Sigmoid colon (tissue), 7 donors: ENCODE results near the gene GAREM1. TPM values are rescaled to one million over a fixed set of nuclear protein-coding genes. Genes with fewer than 3 reads are reported as not detected.

ENCODE experiments used
- DNase-seq: peaks from one replicate; pipeline ENCODE4 v3.0.0-alpha.2; 2019
- H3K27ac ChIP-seq, 4 donors: fragments of 200-600 bp; sonication (generic); one replicate each; pipeline ENCODE4 v1.5.1; 2016 to 2019; ENCODE audit warnings: mild to moderate bottlenecking in 1 of 4
- H3K27me3 ChIP-seq, 3 donors: fragments of 200-600 bp; sonication (generic); one replicate each; pipeline ENCODE4 v1.5.1; 2019; ENCODE audit warnings: mild to moderate bottlenecking in 1 of 3
- H3K36me3 ChIP-seq, 4 donors: fragments of 200-600 bp; sonication (generic); one replicate each; pipeline ENCODE4 v1.5.1; 2016 to 2019
- H3K4me1 ChIP-seq, 4 donors: fragments of 200-600 bp; sonication (generic); one replicate each; pipeline ENCODE4 v1.5.1; 2017 to 2019
- H3K4me3 ChIP-seq, 4 donors: fragments of 200-600 bp; sonication (generic); one replicate each; pipeline ENCODE4 v1.5.1; 2017 to 2019; ENCODE audit warnings: mild to moderate bottlenecking in 2 of 4, moderate library complexity in 1 of 4
- H3K9me3 ChIP-seq, 4 donors: fragments of 200-600 bp in 3 of 4; sonication (generic) in 3 of 4; one replicate each; pipeline versions ENCODE4 v1.5.1 to v1.6.1; 2013 to 2019
- EP300 ChIP-seq, 4 donors: sonication (generic); formaldehyde crosslinking; IDR thresholded peaks; one replicate each; pipeline ENCODE4 v1.6.1; 2017; ENCODE audit warnings: antibody characterized with exemption in 4 of 4
- POLR2A ChIP-seq, 2 donors: fragments of 450-650 bp; IDR thresholded peaks; one replicate each; pipeline ENCODE4 v1.6.1; 2016; ENCODE audit warnings: antibody characterized with exemption in 2 of 2, mild to moderate bottlenecking in 2 of 2, moderate library complexity in 2 of 2
- POLR2AphosphoS5 ChIP-seq, 4 donors: sonication (generic); formaldehyde crosslinking; IDR thresholded peaks; one replicate each; pipeline ENCODE4 v1.6.1; 2017; ENCODE audit warnings: antibody characterized with exemption in 4 of 4
- WGBS, 2 donors: extraction: QIAGEN DNeasy Blood & Tissue Kit; methylation state at CpG; one replicate each; pipeline ENCODE4 v1.1.7; 2013; 5-methylcytosine and 5-hydroxymethylcytosine counted together
- intact Hi-C: fragments of 100-400 bp; cut with DNase I; formaldehyde crosslinking; loops from one replicate; pipeline ENCODE4 v1.15.1; 2023
- polyA plus RNA-seq, 3 donors: library from polyadenylated mRNA; stranded (reverse); fragments of 200-250 nt; gene quantifications; one replicate each; pipeline ENCODE4 v1.2.3, GENCODE V29; 2013
- total RNA-seq, 4 donors: library from RNA; depleted of rRNA; stranded (reverse); fragments of >200 nt; gene quantifications; one replicate each; pipeline ENCODE4 v1.1.0, GENCODE V29; 2016
- TF ChIP-seq, protein P1 (sequence below), 4 experiments: fragments of 450-650 bp in 3 of 4; fragments of 200-600 bp in 1 of 4; IDR thresholded peaks; one replicate each; pipeline ENCODE4 v1.5.1; 2016 to 2019; ENCODE audit warnings: antibody characterized with exemption in 4 of 4, mild to moderate bottlenecking in 3 of 4, moderate library complexity in 2 of 4
- donor health status: healthy with polysubstance abuse.
- donor health status: Bipolar disorder and iron deficiency.
- donor health status: healthy.

The GAREM1 gene
- total and polyA plus RNA-seq, 7 donors = 4.9 to 11.8 (median 6.6) TPM

DNA sequence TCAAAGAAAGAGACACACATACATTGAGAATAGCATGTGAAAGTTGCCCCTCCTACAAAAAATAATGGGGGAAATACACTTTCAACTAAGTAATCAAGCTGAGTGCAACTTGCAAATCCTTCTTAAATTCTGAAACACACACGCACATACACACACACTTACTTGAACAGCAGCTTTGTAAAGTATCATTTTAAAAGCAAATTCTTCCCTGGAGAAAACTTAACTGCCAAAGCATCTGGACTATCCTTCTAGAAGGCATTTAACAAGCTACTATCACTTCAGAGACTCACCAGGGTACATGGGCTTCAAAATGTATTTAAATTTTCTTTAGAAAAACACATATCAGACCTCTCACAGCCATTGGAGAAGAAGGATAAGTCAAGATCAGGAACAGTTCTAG lies 15.3 kb downstream of the GAREM1 start:
- H3K4me1 ChIP-seq = peaks cover 0 to 45% (median 38%) of the 10 kb centered on the region in 4 donors
- peak overlapping the region in 1 of 4 donors; percentile 51 for H3K27ac ChIP-seq
- no peaks in the 10 kb centered on the region for H3K27me3 ChIP-seq
- no peaks in the 10 kb centered on the region for H3K36me3 ChIP-seq
- intact Hi-C loops = no loop called here
- no peak overlapping the region for H3K4me3 ChIP-seq
- no peak for TF ChIP-seq POLR2A (IDR thresholded peaks at IDR 0.05)
- TF ChIP-seq, protein P1, sequence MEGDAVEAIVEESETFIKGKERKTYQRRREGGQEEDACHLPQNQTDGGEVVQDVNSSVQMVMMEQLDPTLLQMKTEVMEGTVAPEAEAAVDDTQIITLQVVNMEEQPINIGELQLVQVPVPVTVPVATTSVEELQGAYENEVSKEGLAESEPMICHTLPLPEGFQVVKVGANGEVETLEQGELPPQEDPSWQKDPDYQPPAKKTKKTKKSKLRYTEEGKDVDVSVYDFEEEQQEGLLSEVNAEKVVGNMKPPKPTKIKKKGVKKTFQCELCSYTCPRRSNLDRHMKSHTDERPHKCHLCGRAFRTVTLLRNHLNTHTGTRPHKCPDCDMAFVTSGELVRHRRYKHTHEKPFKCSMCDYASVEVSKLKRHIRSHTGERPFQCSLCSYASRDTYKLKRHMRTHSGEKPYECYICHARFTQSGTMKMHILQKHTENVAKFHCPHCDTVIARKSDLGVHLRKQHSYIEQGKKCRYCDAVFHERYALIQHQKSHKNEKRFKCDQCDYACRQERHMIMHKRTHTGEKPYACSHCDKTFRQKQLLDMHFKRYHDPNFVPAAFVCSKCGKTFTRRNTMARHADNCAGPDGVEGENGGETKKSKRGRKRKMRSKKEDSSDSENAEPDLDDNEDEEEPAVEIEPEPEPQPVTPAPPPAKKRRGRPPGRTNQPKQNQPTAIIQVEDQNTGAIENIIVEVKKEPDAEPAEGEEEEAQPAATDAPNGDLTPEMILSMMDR (IDR thresholded peaks at IDR 0.05) = no peak
- TF ChIP-seq EP300 (IDR thresholded peaks at IDR 0.05) = no peak
- TF ChIP-seq POLR2AphosphoS5 (IDR thresholded peaks at IDR 0.05) = no peak
- WGBS, 2 donors = 86 to 89% methylated on average over 1 of the region's 1 CpG
- DNase-seq = no peak
- H3K9me3 ChIP-seq = no peaks in the 10 kb centered on the region

DNA sequence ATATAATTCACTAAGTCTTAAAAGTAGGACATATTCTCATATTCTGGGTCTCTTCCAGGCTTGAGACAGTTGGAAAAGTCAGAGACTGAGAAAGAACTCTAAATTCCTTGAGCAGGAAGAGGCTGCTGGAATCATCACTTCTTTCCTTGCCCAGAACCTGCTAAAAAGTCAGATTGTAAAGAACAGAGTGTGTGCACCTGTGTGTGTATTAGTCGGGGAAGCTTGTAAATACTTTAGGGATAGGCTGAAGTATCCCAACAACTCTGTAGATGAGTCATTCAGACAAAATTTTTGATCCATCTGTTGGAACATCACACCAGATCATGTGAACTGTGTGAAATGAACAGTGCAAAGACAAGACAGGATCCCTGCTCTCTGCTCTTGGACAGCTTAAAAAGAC lies 16.1 kb downstream of the GAREM1 start:
- H3K27me3 ChIP-seq = no peaks in the 10 kb centered on the region
- no peak overlapping the region for H3K4me3 ChIP-seq
- peaks cover 0 to 37% (median 32%) of the 10 kb centered on the region in 4 donors for H3K4me1 ChIP-seq
- H3K27ac ChIP-seq = peak overlapping the region in 3 of 4 donors; percentile 7 to 51 (median 18)
- DNase-seq = no peak
- H3K36me3 ChIP-seq = no peaks in the 10 kb centered on the region
- WGBS, 2 donors = 17 to 48% methylated on average over 1 of the region's 1 CpG
- intact Hi-C loops = no loop called here
- no peaks in the 10 kb centered on the region for H3K9me3 ChIP-seq
- TF ChIP-seq EP300 (IDR thresholded peaks at IDR 0.05) (no peak), POLR2AphosphoS5 (IDR thresholded peaks at IDR 0.05) (peak in 2 of 4 donors; percentile 12 to 20)

DNA sequence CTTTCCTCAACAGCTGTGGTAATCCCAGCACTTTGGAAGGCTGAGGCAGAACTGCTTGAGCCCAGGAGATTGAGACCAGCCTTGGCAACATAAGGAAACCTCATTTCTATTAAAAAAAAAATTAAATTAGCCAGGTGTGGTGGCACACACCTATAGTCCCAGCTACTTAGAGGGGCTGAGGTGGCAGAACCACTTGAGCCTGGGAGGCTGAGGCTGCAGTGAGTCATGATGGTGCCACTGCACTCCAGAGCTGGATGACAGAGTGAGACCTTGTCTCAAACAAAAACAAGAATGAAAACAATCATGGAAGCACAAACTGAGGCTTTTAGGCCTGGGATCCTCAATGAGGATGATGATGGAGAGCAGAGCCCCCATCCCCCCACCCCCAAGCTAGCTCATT lies 19.8 kb downstream of the GAREM1 start:
- TF ChIP-seq POLR2AphosphoS5 (IDR thresholded peaks at IDR 0.05) (no peak), EP300 (IDR thresholded peaks at IDR 0.05) (no peak), POLR2A (IDR thresholded peaks at IDR 0.05) (no peak)
- TF ChIP-seq, protein P1 (IDR thresholded peaks at IDR 0.05) = no peak
- intact Hi-C loops = no loop called here
- Histone ChIP-seq H3K4me3 (no peak overlapping the region), H3K36me3 (no peaks in the 10 kb centered on the region), H3K4me1 (peaks cover 0 to 34% (median 17%) of the 10 kb centered on the region in 4 donors), H3K27me3 (no peaks in the 10 kb centered on the region), H3K27ac (no peak overlapping the region), H3K9me3 (no peaks in the 10 kb centered on the region)
- no peak for DNase-seq

DNA sequence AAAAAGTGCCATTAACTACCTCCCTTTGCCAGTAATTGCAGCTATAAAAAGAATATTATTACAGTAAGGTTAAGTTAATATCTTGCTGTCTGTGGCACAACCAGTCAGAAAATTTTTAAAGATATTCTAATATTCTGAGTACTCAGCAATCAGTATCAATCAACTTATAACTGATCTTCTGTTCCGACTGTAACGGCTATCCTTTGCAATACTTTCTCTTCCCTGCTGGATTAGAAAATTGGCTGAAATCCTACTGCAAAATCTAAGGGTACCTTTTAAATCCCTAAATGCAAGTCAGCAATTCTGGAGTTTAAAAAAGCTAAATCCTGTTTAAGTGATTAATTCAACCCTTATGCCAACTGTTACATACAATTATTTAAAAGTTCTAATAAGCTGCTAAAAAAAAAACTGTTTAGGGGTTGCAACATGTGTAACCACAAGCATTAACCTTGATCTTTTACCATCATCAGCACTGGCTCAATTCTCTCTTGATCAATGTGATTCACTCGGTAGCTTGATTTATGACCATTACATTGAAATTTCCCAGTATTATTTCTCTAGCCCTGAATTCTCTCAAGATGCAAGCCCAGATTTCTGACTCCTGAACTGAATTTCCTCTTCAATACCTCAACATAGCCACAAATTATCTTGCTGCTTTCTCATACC lies 20.5 kb downstream of the GAREM1 start:
- Histone ChIP-seq H3K36me3 (no peaks in the 10 kb centered on the region), H3K27ac (no peak overlapping the region), H3K4me3 (no peak overlapping the region), H3K27me3 (no peaks in the 10 kb centered on the region), H3K4me1 (peaks cover 0 to 27% (median 12%) of the 10 kb centered on the region in 4 donors), H3K9me3 (no peaks in the 10 kb centered on the region)
- WGBS, 2 donors = 85 to 93% methylated on average over 3 of the region's 3 CpGs
- intact Hi-C loops = no loop called here
- TF ChIP-seq POLR2AphosphoS5 (IDR thresholded peaks at IDR 0.05) (no peak), POLR2A (IDR thresholded peaks at IDR 0.05) (no peak), EP300 (IDR thresholded peaks at IDR 0.05) (no peak)
- TF ChIP-seq, protein P1 (IDR thresholded peaks at IDR 0.05) = no peak
- DNase-seq = no peak

DNA sequence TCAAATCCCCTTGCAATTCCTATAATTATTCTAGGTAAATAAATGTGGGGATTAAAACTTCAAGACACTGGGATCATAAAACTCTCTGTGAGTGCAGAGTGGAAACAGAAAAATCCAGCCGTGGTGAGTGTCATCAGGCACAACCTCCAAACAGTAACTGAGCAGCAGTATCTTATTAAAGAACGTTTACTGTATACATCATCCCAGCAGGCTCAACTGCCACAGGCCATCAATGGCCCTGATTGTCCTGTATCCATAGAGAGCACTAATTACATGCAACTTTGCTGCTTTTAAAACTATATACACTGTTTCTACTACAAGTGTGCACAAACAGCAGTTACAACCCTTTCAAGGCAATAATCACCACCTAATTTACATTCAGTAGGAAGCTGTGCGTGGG lies 23.9 kb downstream of the GAREM1 start:
- no peak for DNase-seq
- TF ChIP-seq, protein P1 (IDR thresholded peaks at IDR 0.05) = no peak
- no peak for TF ChIP-seq POLR2A (IDR thresholded peaks at IDR 0.05)
- TF ChIP-seq POLR2AphosphoS5 (IDR thresholded peaks at IDR 0.05) = no peak
- TF ChIP-seq EP300 (IDR thresholded peaks at IDR 0.05) = no peak
- intact Hi-C loops = no loop called here
- H3K36me3 ChIP-seq = no peaks in the 10 kb centered on the region
- H3K4me3 ChIP-seq = no peak overlapping the region
- peaks cover 0 to 22% (median 5%) of the 10 kb centered on the region in 4 donors for H3K4me1 ChIP-seq
- H3K9me3 ChIP-seq = no peaks in the 10 kb centered on the region
- H3K27ac ChIP-seq = no peak overlapping the region
- H3K27me3 ChIP-seq = no peaks in the 10 kb centered on the region
- WGBS, 2 donors = 44 to 71% methylated on average over 3 of the region's 3 CpGs
